Naive thymus-derived CD4-positive, alpha-beta T cell (primary cell): ENCODE data around the gene PCSK9. TPM values are rescaled to one million over a fixed set of nuclear protein-coding genes. Genes with fewer than 3 reads are reported as not detected.
"Not testable (repeated sequence)": the region's sequence is repeated elsewhere in the genome, so short reads cannot be mapped to it uniquely, and the experiment has no call there.

ENCODE experiments used
- ATAC-seq: fragments of 150-1000 bp; cut with Tn5 transposase; 2 replicates; pipeline ENCODE4 v1.10.0; 2021; ENCODE audit warnings: mild to moderate bottlenecking, moderate library complexity
- CTCF ChIA-PET: fragments of 350-600 bp; sonication (Branson Sonifier 250); formaldehyde crosslinking; loops from one replicate; lab custom pipeline; 2021; ENCODE audit warnings: antibody characterized with exemption; lab: Charles Lee
- POLR2A ChIA-PET: fragments of 350-600 bp; sonication (Branson Sonifier 250); formaldehyde crosslinking; loops from one replicate; lab custom pipeline; 2021; ENCODE audit warnings: antibody characterized with exemption, inconsistent platforms; lab: Charles Lee
- DNase-seq, 9 donors: peaks; one replicate each; pipeline versions ENCODE4 v3.0.0 to v3.0.0-alpha.2; 2020 to 2022; ENCODE audit warnings: mixed read lengths in 1 of 9
- H3K27ac ChIP-seq: one replicate; pipeline ENCODE4 v1.7.0; 2013; ENCODE audit warnings: mild to moderate bottlenecking, low read depth, low read length, moderate library complexity
- H3K27me3 ChIP-seq, 2 donors: one replicate each; pipeline ENCODE4 v1.7.0; 2013; ENCODE audit warnings: low read length in 2 of 2, mild to moderate bottlenecking in 2 of 2, moderate library complexity in 2 of 2; ENCODE audit not compliant: control insufficient read depth in 2 of 2, insufficient read depth in 2 of 2
- H3K36me3 ChIP-seq, 3 experiments: 1 replicate in 2 of 3; 2 replicates in 1 of 3; pipeline ENCODE4 v1.7.0; 2013; ENCODE audit warnings: low read length in 3 of 3, mild to moderate bottlenecking in 3 of 3, moderate library complexity in 1 of 3; ENCODE audit not compliant: insufficient read depth in 3 of 3, control insufficient read depth in 2 of 3
- H3K4me1 ChIP-seq, 2 donors: one replicate each; pipeline ENCODE4 v1.7.0; 2013; ENCODE audit warnings: low read length in 2 of 2, mild to moderate bottlenecking in 2 of 2, moderate library complexity in 1 of 2; ENCODE audit not compliant: control insufficient read depth in 2 of 2, insufficient read depth in 2 of 2
- H3K4me3 ChIP-seq: 2 replicates; pipeline ENCODE4 v1.7.0; 2013; ENCODE audit warnings: mild to moderate bottlenecking, low read length
- H3K9me3 ChIP-seq, 3 experiments: 1 replicate in 2 of 3; 2 replicates in 1 of 3; pipeline ENCODE4 v1.7.0; 2013; ENCODE audit warnings: low read length in 3 of 3; ENCODE audit not compliant: control insufficient read depth in 2 of 3
- H3K27ac Mint-ChIP-seq, 9 donors: one replicate each; pipeline ENCODE4 v1.8.0; 2020 to 2022; ENCODE audit warnings: mixed read lengths in 9 of 9, mild to moderate bottlenecking in 8 of 9, moderate library complexity in 5 of 9, inconsistent platforms in 2 of 9
- H3K27me3 Mint-ChIP-seq, 5 donors: one replicate each; pipeline ENCODE4 v1.8.0; 2021 to 2022; ENCODE audit warnings: mixed read lengths in 5 of 5, mild to moderate bottlenecking in 1 of 5
- H3K36me3 Mint-ChIP-seq, 5 donors: one replicate each; pipeline ENCODE4 v1.8.0; 2020 to 2022; ENCODE audit warnings: mixed read lengths in 5 of 5, mild to moderate bottlenecking in 3 of 5, inconsistent platforms in 1 of 5
- H3K4me1 Mint-ChIP-seq, 7 donors: one replicate each; pipeline ENCODE4 v1.8.0; 2020 to 2022; ENCODE audit warnings: mixed read lengths in 7 of 7, mild to moderate bottlenecking in 3 of 7, inconsistent platforms in 1 of 7
- H3K4me3 Mint-ChIP-seq, 10 donors: one replicate each; pipeline ENCODE4 v1.8.0; 2020 to 2022; ENCODE audit warnings: mild to moderate bottlenecking in 10 of 10, mixed read lengths in 10 of 10, moderate library complexity in 6 of 10, inconsistent platforms in 2 of 10
- H3K9me3 Mint-ChIP-seq, 11 donors: one replicate each; pipeline ENCODE4 v1.8.0; 2020 to 2022; ENCODE audit warnings: mixed read lengths in 11 of 11, mild to moderate bottlenecking in 4 of 11, inconsistent platforms in 1 of 11, moderate library complexity in 1 of 11
- intact Hi-C, 2 donors: fragments of 100-400 bp; cut with micrococcal nuclease; formaldehyde crosslinking; loops; one replicate each; pipeline ENCODE4 v1.15.1; 2023
- polyA plus RNA-seq, 2 donors: library from polyadenylated mRNA; unstranded; fragments of 300-500 nt; fragmentation: Illumina TruSeq; gene quantifications; one replicate each; pipeline ENCODE4 v1.2.3, GENCODE V29; 2021
- total RNA-seq, 6 experiments: library from RNA in 5 of 6; stranded (reverse) in 5 of 6; gene quantifications; 1 replicate in 5 of 6; 2 replicates in 1 of 6; pipeline ENCODE4 v1.2.3 and lab custom pipeline; 2021 to 2026

PCSK9 gene
- total and polyA plus RNA-seq, 7 experiments from 2014 or later: not detected

DNA sequence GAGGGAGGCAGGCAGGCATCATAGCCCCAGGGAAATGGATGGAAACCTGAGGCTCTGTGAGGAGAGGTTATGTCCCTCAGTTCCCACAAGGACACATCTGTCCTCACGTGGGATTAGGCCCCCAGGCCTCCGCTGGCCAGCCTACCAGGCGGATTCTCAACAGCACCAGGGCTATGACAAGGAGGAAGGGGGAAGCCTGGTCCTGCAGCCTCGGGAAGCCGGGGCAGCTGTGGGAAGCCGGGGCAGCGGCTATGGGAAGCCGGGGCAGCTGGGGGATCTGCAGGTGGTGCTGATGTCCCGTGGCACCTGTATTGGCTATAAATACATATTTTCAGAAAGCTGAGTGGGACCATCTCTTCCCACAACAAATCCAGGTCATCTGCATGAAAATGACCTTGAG, 21.0 kb upstream of the PCSK9 start:
- no peaks in the 10 kb centered on the region for H3K36me3 Mint-ChIP-seq
- Histone ChIP-seq H3K4me1 (no peaks in the 10 kb centered on the region), H3K27ac (no peak overlapping the region), H3K36me3 (no peaks in the 10 kb centered on the region), H3K27me3 (no peaks in the 10 kb centered on the region), H3K9me3 (no peaks in the 10 kb centered on the region), H3K4me3 (no peak overlapping the region)
- POLR2A ChIA-PET: no interaction called here
- peaks cover 10 to 30% (median 24%) of the 10 kb centered on the region in 5 donors for H3K27me3 Mint-ChIP-seq
- ATAC-seq: no peak
- intact Hi-C loops: no loop called here
- CTCF ChIA-PET: interaction anchor here (0.7 to 1.3 kb wide), 2 partner anchors 15 to 408 kb away, joined by 3 to 4 read pairs; no protein-coding TSS in a partner anchor
- no peaks in the 10 kb centered on the region for H3K9me3 Mint-ChIP-seq
- no peak for DNase-seq
- H3K27ac Mint-ChIP-seq: no peak overlapping the region
- no peak overlapping the region for H3K4me3 Mint-ChIP-seq
- peaks cover 0 to 5% (median 0%) of the 10 kb centered on the region in 7 donors for H3K4me1 Mint-ChIP-seq

DNA sequence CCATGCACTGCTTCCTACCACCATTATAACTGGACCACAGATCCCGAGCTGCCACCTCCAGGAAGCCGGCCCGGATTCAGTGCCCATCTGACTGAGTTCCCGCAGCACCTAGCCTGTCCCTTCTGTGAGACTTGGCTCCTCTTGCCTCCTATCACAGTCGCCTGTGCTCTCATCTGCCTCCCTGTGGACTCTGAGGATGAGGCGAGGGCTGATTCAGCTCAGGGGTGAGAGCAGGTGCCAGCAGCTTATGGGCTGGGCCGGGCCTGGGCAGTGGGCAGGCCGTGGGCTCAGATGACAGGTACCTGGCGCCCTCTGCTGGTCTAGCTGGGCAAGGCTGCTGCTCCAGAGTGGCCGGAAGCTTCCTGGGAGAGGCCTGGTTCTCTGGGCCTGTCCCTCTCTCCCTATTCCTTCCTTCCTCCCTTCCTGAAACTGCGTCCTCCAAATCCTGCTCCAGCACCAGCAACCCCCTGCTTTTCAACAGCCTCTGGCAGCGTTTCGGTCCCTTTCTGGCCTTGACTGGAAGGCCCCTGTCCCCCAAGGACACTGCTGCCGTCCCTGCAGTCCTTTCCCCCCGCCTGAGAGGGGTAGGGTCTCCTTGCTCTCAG, 17.3 kb upstream of the PCSK9 start:
- Mint-ChIP-seq H3K9me3 (no peaks in the 10 kb centered on the region), H3K36me3 (no peaks in the 10 kb centered on the region), H3K4me1 (peaks cover 0 to 13% (median 0%) of the 10 kb centered on the region in 7 donors), H3K27me3 (peaks cover 5 to 13% (median 7%) of the 10 kb centered on the region in 5 donors), H3K27ac (no peak overlapping the region), H3K4me3 (no peak overlapping the region)
- H3K4me3 ChIP-seq: no peak overlapping the region
- no peaks in the 10 kb centered on the region for H3K36me3 ChIP-seq
- no peaks in the 10 kb centered on the region for H3K4me1 ChIP-seq
- H3K9me3 ChIP-seq: no peaks in the 10 kb centered on the region
- H3K27ac ChIP-seq: no peak overlapping the region
- intact Hi-C loops: loop anchor here (1.0 kb wide), 2 partner anchors 72 to 77 kb away; no protein-coding TSS in a partner anchor
- ChIA-PET CTCF (interaction anchor here (0.7 to 1.7 kb wide), 2 partner anchors 77 to 79 kb away, joined by 3 to 5 read pairs; no protein-coding TSS in a partner anchor), POLR2A (no interaction called here)
- H3K27me3 ChIP-seq: no peaks in the 10 kb centered on the region
- DNase-seq (peak; percentile 13 to 74 (median 34)), ATAC-seq (peak; percentile 98)

DNA sequence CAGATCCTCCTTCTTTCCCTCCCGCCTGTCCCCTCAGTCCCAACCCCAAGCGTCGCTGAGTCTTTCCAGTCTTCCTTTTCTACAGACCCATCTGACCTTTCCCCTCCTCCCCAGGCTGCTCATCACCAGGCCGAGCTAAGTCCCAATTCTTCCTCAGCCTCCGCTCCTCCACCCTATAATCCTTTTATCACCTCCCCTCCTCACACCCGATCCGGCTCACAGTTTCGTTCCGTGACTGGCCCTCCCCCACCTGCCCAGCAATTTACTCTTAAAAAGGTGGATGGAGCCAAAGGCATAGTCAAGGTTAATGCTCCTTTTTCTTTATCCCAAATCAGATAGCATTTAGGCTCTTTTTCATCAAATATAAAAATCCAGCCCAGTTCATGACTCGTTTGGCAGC, 15.2 kb upstream of the PCSK9 start:
- DNase-seq, H3K9me3 ChIP-seq, H3K4me3 ChIP-seq, POLR2A ChIA-PET, H3K4me1 ChIP-seq, H3K27me3 ChIP-seq, CTCF ChIA-PET, H3K36me3 Mint-ChIP-seq, H3K9me3 Mint-ChIP-seq, H3K27me3 Mint-ChIP-seq, ATAC-seq, H3K4me3 Mint-ChIP-seq, H3K27ac ChIP-seq, H3K36me3 ChIP-seq, intact Hi-C loops: not testable (repeated sequence)
- H3K27ac Mint-ChIP-seq: peak overlapping the region in 1 of 9 donors; percentile 70
- H3K4me1 Mint-ChIP-seq: peaks cover 0 to 13% (median 0%) of the 10 kb centered on the region in 7 donors

DNA sequence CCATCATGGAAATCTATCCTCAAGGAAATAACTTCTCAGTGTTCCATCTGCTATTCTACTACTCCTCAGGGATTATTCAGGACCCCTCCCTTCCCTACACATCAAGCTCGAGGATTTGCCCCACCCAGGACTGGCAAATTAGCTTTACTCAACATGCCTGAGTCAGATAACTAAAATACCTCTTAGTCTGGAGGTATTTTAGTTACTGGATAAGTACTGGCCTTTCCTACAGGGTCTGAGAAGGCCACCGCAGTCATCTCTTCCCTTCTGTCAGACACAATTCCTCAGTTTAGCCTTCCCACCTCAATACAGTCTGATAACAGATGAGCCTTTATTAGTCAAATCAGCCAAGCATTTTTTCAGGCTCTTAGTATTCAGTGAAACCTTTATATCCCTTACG, 12.7 kb upstream of the PCSK9 start:
- H3K9me3 ChIP-seq, H3K27ac ChIP-seq, ATAC-seq, H3K27ac Mint-ChIP-seq, H3K9me3 Mint-ChIP-seq, H3K4me3 ChIP-seq, intact Hi-C loops, H3K36me3 ChIP-seq, H3K36me3 Mint-ChIP-seq, H3K4me3 Mint-ChIP-seq, H3K4me1 ChIP-seq, CTCF ChIA-PET, DNase-seq, H3K27me3 ChIP-seq, POLR2A ChIA-PET: not testable (repeated sequence)
- Mint-ChIP-seq H3K27me3 (peaks cover 0 to 14% (median 0%) of the 10 kb centered on the region in 5 donors), H3K4me1 (peaks cover 0 to 13% (median 0%) of the 10 kb centered on the region in 7 donors)

DNA sequence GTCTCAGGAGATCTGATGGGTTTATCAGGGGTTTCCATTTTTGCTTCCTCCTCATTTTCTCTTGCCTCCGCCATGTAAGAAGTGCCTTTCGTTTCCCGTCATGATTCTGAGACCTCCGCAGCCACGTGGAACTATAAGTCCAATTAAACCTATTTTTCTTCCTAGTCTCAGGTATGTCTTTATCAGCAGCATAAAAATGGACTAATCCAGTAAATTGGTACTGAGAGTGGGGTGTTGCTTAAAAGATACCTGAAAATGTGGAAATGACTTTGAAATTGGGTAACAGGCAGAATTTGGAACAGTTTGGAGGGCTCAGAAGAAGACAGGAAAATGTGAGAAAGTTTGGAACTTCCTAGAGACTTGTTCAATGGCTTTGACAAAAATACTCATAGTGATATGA, 8.2 kb upstream of the PCSK9 start:
- H3K27ac Mint-ChIP-seq, H3K4me1 ChIP-seq, H3K9me3 ChIP-seq, H3K36me3 Mint-ChIP-seq, H3K4me3 Mint-ChIP-seq, intact Hi-C loops, CTCF ChIA-PET, POLR2A ChIA-PET, ATAC-seq, H3K4me3 ChIP-seq, H3K4me1 Mint-ChIP-seq, H3K9me3 Mint-ChIP-seq, DNase-seq, H3K27me3 ChIP-seq, H3K36me3 ChIP-seq, H3K27ac ChIP-seq: not testable (repeated sequence)
- H3K27me3 Mint-ChIP-seq: peaks cover 22 to 43% (median 28%) of the 10 kb centered on the region in 5 donors

GRCh38 chr1:55033265-55033614, 6.1 kb upstream of the PCSK9 start:
- Histone ChIP-seq H3K4me1 (no peaks in the 10 kb centered on the region), H3K36me3 (no peaks in the 10 kb centered on the region), H3K27ac (no peak overlapping the region), H3K4me3 (no peak overlapping the region), H3K9me3 (no peaks in the 10 kb centered on the region), H3K27me3 (no peaks in the 10 kb centered on the region)
- H3K9me3 Mint-ChIP-seq: no peaks in the 10 kb centered on the region
- ChIA-PET CTCF (no interaction called here), POLR2A (no interaction called here)
- DNase-seq (no peak), ATAC-seq (no peak)
- H3K4me3 Mint-ChIP-seq: no peak overlapping the region
- intact Hi-C loops: no loop called here
- peaks cover 0 to 6% (median 0%) of the 10 kb centered on the region in 7 donors for H3K4me1 Mint-ChIP-seq
- peaks cover 40 to 56% (median 47%) of the 10 kb centered on the region in 5 donors for H3K27me3 Mint-ChIP-seq
- no peaks in the 10 kb centered on the region for H3K36me3 Mint-ChIP-seq
- H3K27ac Mint-ChIP-seq: no peak overlapping the region

DNA sequence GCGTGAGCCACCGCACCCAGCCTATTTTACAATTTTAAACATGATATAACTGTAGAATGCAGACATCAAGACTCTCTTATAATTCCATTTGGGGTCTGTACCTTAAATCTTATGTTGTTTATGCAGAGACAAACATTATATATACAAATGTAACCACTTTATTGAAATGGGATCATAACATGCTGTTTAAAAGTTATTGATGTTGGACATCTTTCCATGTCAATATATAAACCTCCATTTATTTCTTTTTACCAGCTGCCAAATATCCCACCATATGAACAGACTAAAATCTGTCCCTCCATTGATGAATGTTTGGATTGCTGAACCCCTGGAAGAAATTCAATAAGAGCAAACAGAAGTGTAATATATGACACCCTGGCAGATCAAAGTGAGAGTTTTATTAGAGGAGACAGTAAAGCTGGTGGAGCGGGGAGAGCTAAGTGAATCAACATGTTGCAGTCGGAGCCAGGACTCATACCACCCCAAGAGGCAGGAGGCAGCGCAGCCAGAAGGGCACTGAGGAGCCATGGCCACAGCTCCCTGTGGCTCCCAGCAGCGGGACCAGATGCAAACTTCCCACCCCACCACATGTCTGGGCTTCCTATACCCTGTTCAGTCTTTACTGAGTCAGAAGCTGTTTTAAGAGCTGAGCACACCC, 4.7 kb upstream of the PCSK9 start:
- Histone ChIP-seq H3K27ac (no peak overlapping the region), H3K27me3 (no peaks in the 10 kb centered on the region), H3K36me3 (no peaks in the 10 kb centered on the region), H3K4me1 (no peaks in the 10 kb centered on the region), H3K4me3 (no peak overlapping the region), H3K9me3 (no peaks in the 10 kb centered on the region)
- CTCF ChIA-PET: no interaction called here
- DNase-seq (no peak), ATAC-seq (no peak)
- intact Hi-C loops: no loop called here
- no peaks in the 10 kb centered on the region for H3K9me3 Mint-ChIP-seq
- H3K4me1 Mint-ChIP-seq: peaks cover 0 to 6% (median 0%) of the 10 kb centered on the region in 7 donors
- no peak overlapping the region for H3K27ac Mint-ChIP-seq
- POLR2A ChIA-PET: no interaction called here
- H3K27me3 Mint-ChIP-seq: peaks cover 48 to 65% (median 59%) of the 10 kb centered on the region in 5 donors
- H3K36me3 Mint-ChIP-seq: no peaks in the 10 kb centered on the region
- no peak overlapping the region for H3K4me3 Mint-ChIP-seq
